Thyroid gland (tissue), 4 donors: ENCODE results near the gene HNRNPA2B1. TPM values are rescaled to one million over a fixed set of nuclear protein-coding genes. Genes with fewer than 3 reads are reported as not detected.

Experiments used
- DNase-seq, 2 donors: peaks; one replicate each; pipeline ENCODE4 v3.0.0-alpha.2; 2019
- H3K27ac ChIP-seq, 3 donors: fragments of 200-600 bp; sonication (generic); 1 replicate in 2 of 3; 2 replicates in 1 of 3; pipeline ENCODE4 v1.5.1; 2016 to 2019; ENCODE audit warnings: mild to moderate bottlenecking in 1 of 3, moderate library complexity in 1 of 3
- H3K27me3 ChIP-seq: fragments of 200-600 bp; sonication (generic); one replicate; pipeline ENCODE4 v1.5.1; 2019
- H3K36me3 ChIP-seq, 2 donors: fragments of 200-600 bp; sonication (generic); one replicate each; pipeline ENCODE4 v1.5.1; 2016 to 2019
- H3K4me1 ChIP-seq, 2 donors: fragments of 200-600 bp; sonication (generic); one replicate each; pipeline ENCODE4 v1.5.1; 2017 to 2019
- H3K4me3 ChIP-seq, 3 donors: fragments of 200-600 bp; sonication (generic); replicated peaks in 1 of 3; 1 replicate in 2 of 3; 2 replicates in 1 of 3; pipeline ENCODE4 v1.5.1; 2016; ENCODE audit warnings: mild to moderate bottlenecking in 1 of 3
- H3K9me3 ChIP-seq: fragments of 200-600 bp; sonication (generic); one replicate; pipeline ENCODE4 v1.5.1; 2017
- POLR2A ChIP-seq, 2 donors: fragments of 450-650 bp; IDR thresholded peaks; one replicate each; pipeline ENCODE4 v1.6.1; 2017; ENCODE audit warnings: antibody characterized with exemption in 2 of 2, mild to moderate bottlenecking in 2 of 2, moderate library complexity in 1 of 2
- WGBS, 2 donors: methylation state at CpG; one replicate each; pipeline ENCODE4 v1.1.5; 2017; 5-methylcytosine and 5-hydroxymethylcytosine counted together
- intact Hi-C: fragments of 100-400 bp; cut with DNase I; formaldehyde crosslinking; loops from one replicate; pipeline ENCODE4 v1.15.1; 2023
- total RNA-seq, 4 donors: library from RNA; depleted of rRNA; stranded (reverse); fragments of >200 nt; gene quantifications; one replicate each; pipeline ENCODE4 v1.2.3, GENCODE V29; 2016
- TF ChIP-seq, protein P1 (sequence below), 6 experiments: fragments of 200-600 bp in 3 of 6; fragments of 450-650 bp in 3 of 6; sonication (generic) in 3 of 6; IDR thresholded peaks; one replicate each; pipeline ENCODE4 v1.5.1; 2016 to 2019; ENCODE audit warnings: antibody characterized with exemption in 6 of 6, mild to moderate bottlenecking in 2 of 6, inconsistent platforms in 1 of 6, moderate library complexity in 1 of 6

The HNRNPA2B1 gene
- 100 to 1,000 TPM; 192 to 303 (median 239) TPM for total RNA-seq

- Histone ChIP-seq H3K27me3 (no peaks in the 10 kb centered on the region), H3K36me3 (peaks cover 16 to 17% of the 10 kb centered on the region in 2 donors), H3K27ac (peak within 1 kb of the TSS; percentile 99 to 100 (median 99)), H3K9me3 (no peaks in the 10 kb centered on the region), H3K4me1 (peaks cover 30 to 44% of the 10 kb centered on the region in 2 donors), H3K4me3 (peak within 1 kb of the TSS; percentile 61 to 96 (median 86))
- peak; percentile 100 for TF ChIP-seq POLR2A (IDR thresholded peaks at IDR 0.05)
- TF ChIP-seq, protein P1, sequence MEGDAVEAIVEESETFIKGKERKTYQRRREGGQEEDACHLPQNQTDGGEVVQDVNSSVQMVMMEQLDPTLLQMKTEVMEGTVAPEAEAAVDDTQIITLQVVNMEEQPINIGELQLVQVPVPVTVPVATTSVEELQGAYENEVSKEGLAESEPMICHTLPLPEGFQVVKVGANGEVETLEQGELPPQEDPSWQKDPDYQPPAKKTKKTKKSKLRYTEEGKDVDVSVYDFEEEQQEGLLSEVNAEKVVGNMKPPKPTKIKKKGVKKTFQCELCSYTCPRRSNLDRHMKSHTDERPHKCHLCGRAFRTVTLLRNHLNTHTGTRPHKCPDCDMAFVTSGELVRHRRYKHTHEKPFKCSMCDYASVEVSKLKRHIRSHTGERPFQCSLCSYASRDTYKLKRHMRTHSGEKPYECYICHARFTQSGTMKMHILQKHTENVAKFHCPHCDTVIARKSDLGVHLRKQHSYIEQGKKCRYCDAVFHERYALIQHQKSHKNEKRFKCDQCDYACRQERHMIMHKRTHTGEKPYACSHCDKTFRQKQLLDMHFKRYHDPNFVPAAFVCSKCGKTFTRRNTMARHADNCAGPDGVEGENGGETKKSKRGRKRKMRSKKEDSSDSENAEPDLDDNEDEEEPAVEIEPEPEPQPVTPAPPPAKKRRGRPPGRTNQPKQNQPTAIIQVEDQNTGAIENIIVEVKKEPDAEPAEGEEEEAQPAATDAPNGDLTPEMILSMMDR (IDR thresholded peaks at IDR 0.05) = peak in 2 of 6 experiments; percentile 9 to 16
- intact Hi-C loops = no loop called here
- peak; percentile 98 for DNase-seq
- 1% methylated on average over 45 to 50 of the region's 71 CpGs for WGBS, 2 donors
Measured at GRCh38 chr7:26200444-26201246, at the start of gene HNRNPA2B1. HNRNPA2B1 (minus strand) TSS chr7:26200746; CDS start chr7:26200577, 169 bp downstream.

DNA sequence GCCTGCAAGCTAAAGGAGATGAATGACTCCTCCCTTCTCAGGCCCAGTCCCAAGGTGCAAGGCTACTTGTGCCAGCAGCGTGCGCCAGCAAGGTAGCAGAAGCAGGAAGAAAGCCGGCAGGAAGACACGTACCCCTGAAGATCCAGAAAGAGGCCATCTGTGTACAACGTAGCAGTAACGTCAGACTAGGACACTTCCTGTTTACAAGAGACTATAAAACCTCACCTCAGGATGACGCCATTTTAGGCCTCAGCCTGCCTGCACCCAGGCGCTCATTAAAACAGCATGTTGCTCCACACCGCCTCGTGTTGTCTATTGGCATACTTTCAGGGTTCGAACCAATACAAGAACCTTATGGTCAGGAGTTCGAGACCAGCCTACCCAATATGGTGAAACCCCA lies 49.7 kb upstream of the HNRNPA2B1 start:
- TF ChIP-seq, protein P1 (IDR thresholded peaks at IDR 0.05) = no peak
- TF ChIP-seq POLR2A (IDR thresholded peaks at IDR 0.05) = no peak
- no peak for DNase-seq

DNA sequence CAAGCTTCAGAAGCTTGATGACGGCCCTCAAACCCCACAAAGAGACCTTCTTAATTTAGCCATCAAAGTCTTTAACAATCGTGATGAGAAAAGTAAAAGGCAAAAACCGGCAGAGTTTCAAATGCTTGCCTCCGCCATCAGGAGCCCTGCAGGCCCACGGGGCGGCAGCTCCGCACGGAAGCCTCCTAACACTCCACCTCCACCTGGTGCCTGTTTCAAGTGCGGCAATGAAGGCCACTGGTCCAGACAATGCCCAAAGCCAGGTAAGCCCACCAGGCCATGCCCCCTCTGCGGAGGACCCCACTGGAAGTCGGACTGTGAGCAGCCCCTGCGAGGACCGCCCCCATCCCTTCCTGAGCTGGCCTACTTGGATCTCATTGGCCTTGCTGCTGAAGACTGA lies 44.6 kb upstream of the HNRNPA2B1 start:
- H3K4me1 ChIP-seq = no peaks in the 10 kb centered on the region
- H3K4me3 ChIP-seq = no peak overlapping the region
- no peak for DNase-seq
- no peaks in the 10 kb centered on the region for H3K36me3 ChIP-seq
- intact Hi-C loops = no loop called here
- WGBS, 2 donors = 89 to 96% methylated on average over 10 of the region's 13 CpGs
- H3K27ac ChIP-seq = no peak overlapping the region
- no peaks in the 10 kb centered on the region for H3K9me3 ChIP-seq
- TF ChIP-seq POLR2A (IDR thresholded peaks at IDR 0.05) = no peak
- TF ChIP-seq, protein P1 (IDR thresholded peaks at IDR 0.05) = no peak
- H3K27me3 ChIP-seq = no peaks in the 10 kb centered on the region

More for the DNA sequence above, 49.7 kb upstream of the HNRNPA2B1 start:
- Histone ChIP-seq H3K4me3 (no peak overlapping the region), H3K4me1 (no peaks in the 10 kb centered on the region), H3K27ac (no peak overlapping the region), H3K36me3 (no peaks in the 10 kb centered on the region), H3K27me3 (no peaks in the 10 kb centered on the region), H3K9me3 (no peaks in the 10 kb centered on the region)
- 89 to 91% methylated on average over 12 of the region's 12 CpGs for WGBS, 2 donors
- intact Hi-C loops = no loop called here

GRCh38 chr7:26238032-26238431 lies 37.5 kb upstream of the HNRNPA2B1 start:
- H3K27me3 ChIP-seq = no peaks in the 10 kb centered on the region
- no peaks in the 10 kb centered on the region for H3K36me3 ChIP-seq
- intact Hi-C loops = no loop called here
- TF ChIP-seq, protein P1 (IDR thresholded peaks at IDR 0.05) = no peak
- no peak for TF ChIP-seq POLR2A (IDR thresholded peaks at IDR 0.05)
- 69 to 86% methylated on average over 3 of the region's 3 CpGs for WGBS, 2 donors
- no peaks in the 10 kb centered on the region for H3K9me3 ChIP-seq
- no peak overlapping the region for H3K27ac ChIP-seq
- no peak overlapping the region for H3K4me3 ChIP-seq
- no peaks in the 10 kb centered on the region for H3K4me1 ChIP-seq
- no peak for DNase-seq
